Type B pancreatic cell (in vitro differentiated cells): Measurements from ENCODE around the gene HP1BP3. TPM values are rescaled to one million over a fixed set of nuclear protein-coding genes. Genes with fewer than 3 reads are reported as not detected.

ENCODE experiments used
- DNase-seq: peaks from one replicate; pipeline ENCODE4 v3.0.0; 2021; ENCODE audit warnings: mixed read lengths; ENCODE audit not compliant: unreplicated experiment; ENCODE audit errors: extremely low spot score
- H3K27ac Mint-ChIP-seq: 2 replicates; pipeline ENCODE4 v1.8.0; 2021; ENCODE audit warnings: mild to moderate bottlenecking, mixed read lengths
- H3K27me3 Mint-ChIP-seq: 2 replicates; pipeline ENCODE4 v1.8.0; 2021; ENCODE audit warnings: mixed read lengths
- H3K36me3 Mint-ChIP-seq: 2 replicates; pipeline ENCODE4 v1.8.0; 2021; ENCODE audit warnings: mixed read lengths
- H3K4me1 Mint-ChIP-seq: one replicate; pipeline ENCODE4 v1.8.0; 2021; ENCODE audit warnings: mixed read lengths; ENCODE audit not compliant: unreplicated experiment
- H3K4me3 Mint-ChIP-seq: 2 replicates; pipeline ENCODE4 v1.8.0; 2021; ENCODE audit warnings: mild to moderate bottlenecking, mixed read lengths
- H3K9me3 Mint-ChIP-seq: 2 replicates; pipeline ENCODE4 v1.8.0; 2021; ENCODE audit warnings: mixed read lengths
- CTCF ChIP-seq: fragments of 200-600 bp; sonication (generic); conservative IDR thresholded peaks from 2 replicates; pipeline ENCODE4 v1.5.0; 2021; ENCODE audit warnings: antibody characterized with exemption, mild to moderate bottlenecking
- total RNA-seq: library from RNA; stranded (reverse); gene quantifications from 2 replicates; pipeline ENCODE4 v1.2.1, GENCODE V29; 2021; ENCODE audit warnings: low replicate concordance

The HP1BP3 gene
- total RNA-seq, 1 donor from 2014 or later = 326 TPM

- no peak overlapping the region for H3K27ac Mint-ChIP-seq
Observed at GRCh38 chr1:20770314-20771087, 16.6 kb downstream of the HP1BP3 start.

GRCh38 chr1:20767271-20767670, 19.8 kb downstream of the HP1BP3 start:
- H3K27me3 Mint-ChIP-seq = no peaks in the 10 kb centered on the region
- no peaks in the 10 kb centered on the region for H3K9me3 Mint-ChIP-seq
- TF ChIP-seq CTCF = no peak
- peaks cover 37% of the 10 kb centered on the region for H3K36me3 Mint-ChIP-seq
- no peak for DNase-seq
- H3K4me1 Mint-ChIP-seq = no peaks in the 10 kb centered on the region
- H3K27ac Mint-ChIP-seq = no peak overlapping the region
- no peak overlapping the region for H3K4me3 Mint-ChIP-seq

More at GRCh38 chr1:20770314-20771087, 16.6 kb downstream of the HP1BP3 start:
- TF ChIP-seq CTCF = no peak
- Mint-ChIP-seq H3K4me3 (no peak overlapping the region), H3K27me3 (no peaks in the 10 kb centered on the region), H3K4me1 (no peaks in the 10 kb centered on the region), H3K36me3 (peaks cover 33% of the 10 kb centered on the region), H3K9me3 (no peaks in the 10 kb centered on the region)
- DNase-seq = no peak

GRCh38 chr1:20763417-20763816, 23.7 kb downstream of the HP1BP3 start:
- H3K4me3 Mint-ChIP-seq = no peak overlapping the region
- peaks cover 38% of the 10 kb centered on the region for H3K36me3 Mint-ChIP-seq
- H3K27me3 Mint-ChIP-seq = no peaks in the 10 kb centered on the region
- DNase-seq = no peak
- TF ChIP-seq CTCF = no peak
- H3K27ac Mint-ChIP-seq = no peak overlapping the region
- H3K9me3 Mint-ChIP-seq = no peaks in the 10 kb centered on the region
- H3K4me1 Mint-ChIP-seq = no peaks in the 10 kb centered on the region

- Mint-ChIP-seq H3K4me1 (no peaks in the 10 kb centered on the region), H3K9me3 (no peaks in the 10 kb centered on the region), H3K27me3 (no peaks in the 10 kb centered on the region), H3K27ac (no peak overlapping the region), H3K36me3 (peaks cover 38% of the 10 kb centered on the region), H3K4me3 (no peak overlapping the region)
- TF ChIP-seq CTCF = no peak
- DNase-seq = no peak
Observed at GRCh38 chr1:20760322-20760721, 26.8 kb downstream of the HP1BP3 start.

- Mint-ChIP-seq H3K4me1 (no peaks in the 10 kb centered on the region), H3K27me3 (no peaks in the 10 kb centered on the region), H3K9me3 (no peaks in the 10 kb centered on the region), H3K36me3 (peaks cover 19% of the 10 kb centered on the region), H3K4me3 (no peak overlapping the region), H3K27ac (no peak overlapping the region)
- TF ChIP-seq CTCF = no peak
- DNase-seq = no peak
Observed at GRCh38 chr1:20753589-20753988, 33.5 kb downstream of the HP1BP3 start.
